ENCODE measurements around the gene ARF3.
A peak's percentile ranks its signal among the peaks of the same experiment; 100 is the strongest.

ARF3 gene

DNA sequence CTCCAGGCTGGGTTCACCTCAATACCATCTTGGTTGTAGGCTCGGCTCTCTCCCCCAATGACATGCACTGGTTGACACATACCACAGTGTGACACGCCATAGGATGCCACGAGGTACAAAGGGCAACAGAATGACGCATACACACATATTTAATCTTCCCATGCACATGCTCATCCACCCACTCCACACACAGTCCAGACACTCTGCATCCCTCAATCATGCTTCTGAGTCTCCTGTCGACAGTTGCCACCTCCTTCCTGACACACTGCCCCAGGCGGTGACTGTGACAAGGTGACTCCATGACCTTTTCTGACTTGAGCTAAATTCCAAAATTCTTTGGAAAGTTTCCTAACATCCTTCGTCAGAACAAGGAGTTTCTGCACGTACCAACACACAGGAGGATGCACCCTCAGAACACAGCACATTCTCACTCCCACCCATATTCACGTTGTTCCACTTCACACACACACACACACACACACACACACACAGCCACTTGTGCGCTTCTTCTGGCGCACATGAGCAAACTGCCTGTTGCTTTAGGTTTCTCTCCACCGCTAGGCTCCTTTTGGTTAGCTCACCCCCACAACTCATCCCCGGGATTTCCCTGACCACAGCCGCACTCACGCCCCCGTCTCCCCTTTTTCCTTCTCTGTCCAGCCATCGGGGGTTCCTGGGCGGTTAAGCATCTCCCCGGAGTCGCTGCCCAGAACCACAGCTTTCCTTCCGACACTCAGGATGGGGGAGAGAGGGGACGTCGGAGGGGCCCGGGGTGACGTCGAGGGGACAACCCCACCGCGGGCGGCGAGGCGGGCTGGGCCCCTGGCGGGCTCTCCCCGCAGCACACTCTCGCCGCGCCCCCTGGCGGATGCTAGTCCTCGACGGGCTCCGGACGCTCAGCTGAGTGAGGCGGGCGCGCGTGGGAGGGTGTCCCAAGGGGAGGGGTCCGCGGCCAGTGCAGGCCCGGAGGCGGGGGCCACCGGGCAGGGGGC lies 20.3 kb upstream of the ARF3 start:
- DNase-seq (ENCODE audit: low spot score): no peak
- H3K27ac ChIP-seq: no peak overlapping the region
- peak overlapping the region; percentile 59 for H3K4me3 ChIP-seq
- peak; percentile 65 for TF ChIP-seq CTCF (IDR thresholded peaks at IDR 0.05)

DNA sequence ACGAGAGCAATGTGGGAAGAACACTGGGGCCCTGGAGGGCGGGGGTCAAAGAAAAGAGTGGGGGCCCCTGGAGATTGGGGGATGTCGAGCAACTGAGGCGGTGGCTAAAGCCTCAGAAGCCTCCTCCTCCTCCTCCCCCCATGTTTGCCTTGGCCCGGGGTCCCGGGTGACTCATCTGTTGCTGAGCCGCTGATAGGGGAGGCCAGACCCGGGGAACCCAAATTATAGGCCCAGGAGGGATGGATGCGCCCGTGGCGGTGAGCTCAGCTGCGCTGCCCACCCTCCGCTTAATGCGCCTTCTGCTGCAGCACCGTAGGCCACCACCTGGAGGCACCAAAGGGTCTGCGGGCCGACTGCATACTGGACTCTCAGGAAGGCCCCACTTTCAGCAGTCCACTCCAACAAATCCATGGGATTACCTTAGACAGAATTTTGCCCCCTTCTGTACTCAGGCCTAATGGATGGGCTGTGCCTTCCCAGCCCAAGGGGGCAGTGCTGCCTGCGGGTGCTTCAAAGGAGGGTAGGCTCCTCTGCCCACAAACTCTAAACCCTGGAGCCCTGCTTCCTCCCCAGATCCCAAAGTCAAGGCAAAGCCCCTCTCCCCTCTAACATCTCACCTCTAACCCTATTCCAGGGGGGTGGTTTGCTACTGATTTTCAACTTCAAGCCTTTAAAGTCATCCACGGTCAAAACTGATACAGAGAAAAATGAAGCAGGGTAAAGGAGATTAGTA lies 16.8 kb upstream of the ARF3 start:
- peak overlapping the region in 1 of 2 donors; percentile 37 for H3K27ac ChIP-seq
- TF ChIP-seq CTCF (IDR thresholded peaks at IDR 0.05): peak; percentile 46
- no peak for DNase-seq (ENCODE audit: low spot score)
- no peak overlapping the region for H3K4me3 ChIP-seq

DNA sequence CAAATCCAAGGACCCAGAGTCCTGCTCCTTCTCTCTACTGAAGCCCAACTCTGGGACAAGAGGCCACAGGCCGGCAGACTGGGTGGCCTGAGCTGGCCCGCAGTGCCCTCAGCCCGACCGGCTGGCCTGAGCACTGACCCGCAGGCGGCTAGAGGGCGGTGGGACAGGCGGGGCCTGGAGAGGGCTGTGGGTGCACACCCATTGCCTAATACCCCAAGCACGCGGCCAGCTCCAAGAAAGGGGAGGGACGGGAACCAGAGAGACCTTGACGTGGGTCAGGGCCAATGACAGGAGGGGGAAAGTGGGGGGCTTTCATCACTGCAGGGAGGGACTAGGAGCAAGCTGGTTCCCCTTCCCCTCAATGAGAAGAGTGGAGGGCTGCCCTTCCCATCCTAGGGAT lies 16.2 kb upstream of the ARF3 start:
- Histone ChIP-seq H3K27ac (peak overlapping the region in 1 of 2 donors; percentile 37), H3K4me3 (no peak overlapping the region)
- DNase-seq (ENCODE audit: low spot score): no peak
- TF ChIP-seq CTCF (IDR thresholded peaks at IDR 0.05): no peak

GRCh38 chr12:48972952-48973483 lies 15.7 kb upstream of the ARF3 start:
- no peak for TF ChIP-seq CTCF (IDR thresholded peaks at IDR 0.05)
- no peak for DNase-seq (ENCODE audit: low spot score)
- H3K27ac ChIP-seq: peak overlapping the region in 1 of 2 donors; percentile 37
- H3K4me3 ChIP-seq: no peak overlapping the region

GRCh38 chr12:48972213-48972951 lies 15.1 kb upstream of the ARF3 start:
- no peak for DNase-seq (ENCODE audit: low spot score)
- H3K27ac ChIP-seq: no peak overlapping the region
- no peak overlapping the region for H3K4me3 ChIP-seq
- TF ChIP-seq CTCF (IDR thresholded peaks at IDR 0.05): no peak

DNA sequence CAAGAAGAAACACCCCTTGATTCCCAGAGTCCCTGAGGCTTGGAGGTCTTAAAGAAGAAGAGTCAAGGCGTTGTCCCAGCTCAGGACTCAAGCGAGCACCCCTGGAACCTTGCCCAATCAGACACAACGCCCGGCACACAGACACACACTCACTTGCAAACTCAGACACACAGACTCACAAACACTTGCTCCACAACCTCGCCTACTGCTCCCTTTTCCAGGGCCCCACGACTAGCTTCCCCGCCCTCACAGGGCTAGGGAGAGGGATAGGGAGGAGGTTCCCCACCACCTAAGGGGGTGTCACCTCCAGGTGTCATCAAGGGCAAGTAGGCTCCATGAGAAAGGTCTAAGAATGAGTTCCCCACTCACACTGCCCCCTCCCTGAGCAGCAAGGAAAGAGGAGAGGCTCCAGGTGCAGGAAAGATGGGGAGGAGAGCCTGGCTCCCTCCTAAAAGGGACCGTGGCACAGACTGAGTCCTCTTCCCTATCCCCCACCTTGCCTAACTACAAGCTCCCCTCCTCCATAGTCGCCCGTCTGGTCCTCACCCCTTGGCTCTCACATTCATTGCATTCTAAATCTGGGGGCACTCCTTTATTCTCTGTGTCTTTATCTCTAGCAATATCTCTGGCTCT lies 13.5 kb upstream of the ARF3 start:
- Histone ChIP-seq H3K4me3 (peak overlapping the region; percentile 63), H3K27ac (no peak overlapping the region)
- no peak for DNase-seq (ENCODE audit: low spot score)
- TF ChIP-seq CTCF (IDR thresholded peaks at IDR 0.05): no peak
